Activated CD4-positive, alpha-beta memory T cell treated with anti-CD3 and anti-CD28 coated beads, Interleukin-2, amount 10 ng/mL, durations not matched to agents 7 days and 5 days (primary cell): Measurements from ENCODE around the gene SAFB2. TPM values are rescaled to one million over a fixed set of nuclear protein-coding genes. Genes with fewer than 3 reads are reported as not detected.

Experiments used
- CTCF ChIA-PET: fragments of 350-600 bp; sonication (Branson Sonifier 250); formaldehyde crosslinking; loops from one replicate; lab custom pipeline; 2021; ENCODE audit warnings: antibody characterized with exemption, inconsistent platforms; lab: Charles Lee
- POLR2A ChIA-PET: fragments of 350-600 bp; sonication (Branson Sonifier 250); formaldehyde crosslinking; loops from one replicate; lab custom pipeline; 2021; ENCODE audit warnings: antibody characterized with exemption; lab: Charles Lee
- DNase-seq: peaks from one replicate; pipeline ENCODE4 v3.0.0-alpha.2; 2020
- H3K27ac Mint-ChIP-seq: one replicate; pipeline ENCODE4 v1.8.0; 2021; ENCODE audit warnings: mild to moderate bottlenecking, mixed read lengths
- H3K27me3 Mint-ChIP-seq: one replicate; pipeline ENCODE4 v1.8.0; 2021; ENCODE audit warnings: mixed read lengths
- H3K36me3 Mint-ChIP-seq: one replicate; pipeline ENCODE4 v1.8.0; 2021; ENCODE audit warnings: low read depth, mixed read lengths
- H3K4me1 Mint-ChIP-seq: one replicate; pipeline ENCODE4 v1.8.0; 2021; ENCODE audit warnings: mixed read lengths
- H3K4me3 Mint-ChIP-seq: one replicate; pipeline ENCODE4 v1.8.0; 2021; ENCODE audit warnings: mild to moderate bottlenecking, mixed read lengths
- H3K9me3 Mint-ChIP-seq: one replicate; pipeline ENCODE4 v1.8.0; 2021; ENCODE audit warnings: mixed read lengths
- total RNA-seq, 2 experiments: library from RNA; stranded (reverse); gene quantifications; one replicate each; pipeline ENCODE4 v1.2.3, GENCODE V29; 2021

The SAFB2 gene
- total RNA-seq, 2 experiments from 2014 or later: 90.5 to 90.7 TPM

GRCh38 chr19:5585461-5586299, 36.9 kb downstream of the SAFB2 start:
- ChIA-PET CTCF (interaction anchor here (1.9 kb wide), 1 partner anchor 218 kb away, joined by 6 read pairs; no protein-coding TSS in a partner anchor), POLR2A (interaction anchor here (0.8 kb wide), 1 partner anchor 44 kb away, joined by 3 read pairs; no protein-coding TSS in a partner anchor)
- DNase-seq: peak; percentile 22
- H3K4me3 Mint-ChIP-seq: no peak overlapping the region
- H3K27me3 Mint-ChIP-seq: no peaks in the 10 kb centered on the region
- H3K36me3 Mint-ChIP-seq: peaks cover 34% of the 10 kb centered on the region
- H3K4me1 Mint-ChIP-seq: peaks cover 7% of the 10 kb centered on the region
- peak overlapping the region; percentile 31 for H3K27ac Mint-ChIP-seq
- no peaks in the 10 kb centered on the region for H3K9me3 Mint-ChIP-seq

DNA sequence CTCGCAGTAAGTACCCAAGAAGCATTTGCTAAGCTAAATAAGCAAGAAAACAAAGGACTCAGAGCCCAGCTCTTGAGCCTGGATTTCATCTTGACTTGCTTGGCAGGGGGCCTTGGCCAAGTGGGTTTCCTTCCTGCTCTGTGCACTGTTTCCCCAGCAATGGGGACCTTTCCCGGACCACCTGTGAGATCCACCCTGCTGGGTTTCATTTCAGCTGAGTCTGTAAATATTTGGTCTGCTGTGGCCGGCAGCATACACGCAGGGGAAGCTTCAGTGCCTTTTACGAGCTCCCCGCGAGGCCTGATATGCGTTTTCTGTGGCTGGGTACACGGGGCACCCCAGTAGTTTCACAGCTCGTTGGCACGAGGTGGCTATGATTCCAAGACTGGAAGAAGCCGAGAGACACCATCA, 42.4 kb downstream of the SAFB2 start:
- Mint-ChIP-seq H3K36me3 (no peaks in the 10 kb centered on the region), H3K27me3 (no peaks in the 10 kb centered on the region), H3K9me3 (no peaks in the 10 kb centered on the region), H3K27ac (no peak overlapping the region), H3K4me3 (no peak overlapping the region), H3K4me1 (peaks cover 7% of the 10 kb centered on the region)
- no peak for DNase-seq
- ChIA-PET CTCF (interaction anchor here (0.6 kb wide), 1 partner anchor 175 kb away, joined by 3 read pairs; no protein-coding TSS in a partner anchor), POLR2A (no interaction called here)

GRCh38 chr19:5579697-5580096, 42.9 kb downstream of the SAFB2 start:
- Mint-ChIP-seq H3K4me1 (peaks cover 7% of the 10 kb centered on the region), H3K9me3 (no peaks in the 10 kb centered on the region), H3K27ac (no peak overlapping the region), H3K36me3 (no peaks in the 10 kb centered on the region), H3K27me3 (no peaks in the 10 kb centered on the region), H3K4me3 (no peak overlapping the region)
- ChIA-PET CTCF (no interaction called here), POLR2A (no interaction called here)
- no peak for DNase-seq

- DNase-seq: no peak
Measured at GRCh38 chr19:5579286-5579685, 43.3 kb downstream of the SAFB2 start.

GRCh38 chr19:5578097-5578846, 44.3 kb downstream of the SAFB2 start:
- Mint-ChIP-seq H3K36me3 (no peaks in the 10 kb centered on the region), H3K4me1 (peaks cover 7% of the 10 kb centered on the region), H3K4me3 (no peak overlapping the region), H3K27me3 (no peaks in the 10 kb centered on the region), H3K27ac (peak overlapping the region; percentile 58), H3K9me3 (no peaks in the 10 kb centered on the region)
- ChIA-PET POLR2A (no interaction called here), CTCF (interaction anchor here (0.9 kb wide), 1 partner anchor 525 kb away, joined by 4 read pairs; no protein-coding TSS in a partner anchor)
- peak; percentile 66 for DNase-seq

More at GRCh38 chr19:5579286-5579685, 43.3 kb downstream of the SAFB2 start:
- Mint-ChIP-seq H3K27me3 (no peaks in the 10 kb centered on the region), H3K27ac (no peak overlapping the region), H3K4me3 (no peak overlapping the region), H3K36me3 (no peaks in the 10 kb centered on the region), H3K9me3 (no peaks in the 10 kb centered on the region), H3K4me1 (peaks cover 7% of the 10 kb centered on the region)
- CTCF ChIA-PET: no interaction called here
- POLR2A ChIA-PET: no interaction called here

DNA sequence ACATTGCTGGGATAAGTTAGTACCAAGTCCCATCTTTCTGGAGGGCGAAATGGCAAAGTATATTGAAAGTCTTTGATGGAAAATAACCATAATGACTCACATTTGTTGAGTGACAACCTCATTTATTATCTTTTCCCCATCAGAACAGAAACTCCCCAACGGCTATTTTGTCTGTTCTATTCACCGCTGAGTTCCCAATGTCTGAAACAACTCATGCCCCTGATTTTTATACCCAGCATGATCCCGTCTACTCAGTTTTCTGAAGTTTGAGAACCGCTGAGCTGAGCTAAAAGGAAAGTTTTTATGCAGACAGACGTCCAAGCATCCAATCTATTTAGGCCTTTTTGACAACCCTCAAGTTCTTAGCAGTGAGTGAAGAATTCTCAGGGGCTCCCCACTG, 47.0 kb downstream of the SAFB2 start:
- Mint-ChIP-seq H3K27me3 (no peaks in the 10 kb centered on the region), H3K4me1 (peaks cover 7% of the 10 kb centered on the region), H3K36me3 (no peaks in the 10 kb centered on the region), H3K9me3 (no peaks in the 10 kb centered on the region), H3K27ac (no peak overlapping the region), H3K4me3 (no peak overlapping the region)
- no peak for DNase-seq
- ChIA-PET POLR2A (no interaction called here), CTCF (no interaction called here)

- H3K9me3 Mint-ChIP-seq: no peaks in the 10 kb centered on the region
- POLR2A ChIA-PET: no interaction called here
- DNase-seq: no peak
Measured at GRCh38 chr19:5572556-5573286, 49.9 kb downstream of the SAFB2 start.

GRCh38 chr19:5571777-5572176, 50.8 kb downstream of the SAFB2 start:
- Mint-ChIP-seq H3K27me3 (peaks cover 4% of the 10 kb centered on the region), H3K4me3 (no peak overlapping the region), H3K4me1 (peaks cover 5% of the 10 kb centered on the region), H3K9me3 (no peaks in the 10 kb centered on the region), H3K36me3 (no peaks in the 10 kb centered on the region), H3K27ac (no peak overlapping the region)
- DNase-seq: no peak
- ChIA-PET POLR2A (no interaction called here), CTCF (no interaction called here)

More at GRCh38 chr19:5572556-5573286, 49.9 kb downstream of the SAFB2 start:
- CTCF ChIA-PET: no interaction called here
- H3K36me3 Mint-ChIP-seq: no peaks in the 10 kb centered on the region
- H3K27me3 Mint-ChIP-seq: peaks cover 4% of the 10 kb centered on the region
- H3K4me3 Mint-ChIP-seq: no peak overlapping the region
- peaks cover 5% of the 10 kb centered on the region for H3K4me1 Mint-ChIP-seq
- no peak overlapping the region for H3K27ac Mint-ChIP-seq

DNA sequence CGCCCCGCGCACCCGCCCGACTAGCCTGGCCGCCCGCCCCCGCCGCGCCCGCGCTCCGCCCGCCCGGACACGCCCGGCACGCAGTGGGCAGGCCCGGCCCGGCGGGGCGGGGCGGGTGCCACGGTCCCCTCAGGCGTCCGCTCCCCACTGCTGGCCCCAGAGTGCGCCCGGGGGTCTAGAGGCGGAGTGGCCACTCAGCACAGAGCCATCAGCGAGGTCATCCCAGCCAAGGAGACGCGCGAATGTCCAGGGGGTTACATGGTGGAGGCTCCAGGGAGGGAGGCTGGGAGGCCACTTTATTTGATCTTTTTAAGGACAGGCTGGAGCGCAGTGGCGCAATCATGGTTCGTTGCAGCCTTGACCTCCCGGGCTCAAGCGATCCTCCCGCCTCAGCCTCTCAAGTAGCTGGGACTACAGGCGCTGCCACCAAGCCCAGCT, 54.6 kb downstream of the SAFB2 start:
- no peak for DNase-seq
- H3K27ac Mint-ChIP-seq: no peak overlapping the region
- POLR2A ChIA-PET: no interaction called here
- no peaks in the 10 kb centered on the region for H3K4me1 Mint-ChIP-seq
- CTCF ChIA-PET: interaction anchor here (0.6 kb wide), 1 partner anchor 13 kb away, joined by 3 read pairs; no protein-coding TSS in a partner anchor
- H3K9me3 Mint-ChIP-seq: no peaks in the 10 kb centered on the region
- H3K27me3 Mint-ChIP-seq: peaks cover 4% of the 10 kb centered on the region
- H3K4me3 Mint-ChIP-seq: no peak overlapping the region
- H3K36me3 Mint-ChIP-seq: no peaks in the 10 kb centered on the region

DNA sequence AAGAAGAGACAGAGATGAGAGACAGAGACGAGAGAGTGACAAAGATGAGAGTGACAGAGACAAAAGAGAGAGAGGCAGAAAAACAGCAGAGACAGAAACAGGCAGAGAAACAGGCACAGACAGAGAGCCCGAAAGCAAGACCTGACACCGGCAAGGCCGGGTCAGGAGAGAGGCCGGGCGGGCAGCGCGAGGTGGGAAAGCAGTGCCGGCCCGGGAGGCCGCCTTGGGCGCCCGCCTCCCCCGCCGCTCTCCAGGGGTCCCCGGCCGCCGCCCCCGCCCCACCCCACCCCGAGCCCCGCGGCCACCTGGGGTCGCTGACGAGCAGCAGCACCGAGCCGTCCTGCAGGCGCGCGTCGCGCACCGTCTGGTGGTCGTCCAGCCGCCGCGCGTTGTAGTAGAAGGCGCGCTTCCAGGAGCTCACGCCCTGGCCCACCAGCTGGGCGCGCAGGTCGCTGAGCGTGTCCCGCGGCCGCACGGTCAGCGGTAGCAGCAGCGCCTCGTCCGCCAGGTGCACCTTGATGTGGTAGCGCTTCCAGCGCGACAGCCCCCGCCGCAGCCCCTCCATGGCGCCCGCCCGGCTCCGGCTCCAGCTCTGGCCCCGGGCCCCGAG, 55.1 kb downstream of the SAFB2 start, which contains the start of gene TINCR:
Gene TINCR, minus strand, starts transcription at position 594 of the 610 bp plus-strand sequence.
- Mint-ChIP-seq H3K4me3 (no peak within 1 kb of the TSS), H3K9me3 (no peaks in the 10 kb centered on the region), H3K27ac (no peak within 1 kb of the TSS), H3K4me1 (no peaks in the 10 kb centered on the region), H3K36me3 (no peaks in the 10 kb centered on the region), H3K27me3 (peaks cover 4% of the 10 kb centered on the region)
- POLR2A ChIA-PET: no interaction called here
- DNase-seq: no peak
- CTCF ChIA-PET: interaction anchor here (0.6 kb wide), 1 partner anchor 14 kb away, joined by 3 read pairs; no protein-coding TSS in a partner anchor

DNA sequence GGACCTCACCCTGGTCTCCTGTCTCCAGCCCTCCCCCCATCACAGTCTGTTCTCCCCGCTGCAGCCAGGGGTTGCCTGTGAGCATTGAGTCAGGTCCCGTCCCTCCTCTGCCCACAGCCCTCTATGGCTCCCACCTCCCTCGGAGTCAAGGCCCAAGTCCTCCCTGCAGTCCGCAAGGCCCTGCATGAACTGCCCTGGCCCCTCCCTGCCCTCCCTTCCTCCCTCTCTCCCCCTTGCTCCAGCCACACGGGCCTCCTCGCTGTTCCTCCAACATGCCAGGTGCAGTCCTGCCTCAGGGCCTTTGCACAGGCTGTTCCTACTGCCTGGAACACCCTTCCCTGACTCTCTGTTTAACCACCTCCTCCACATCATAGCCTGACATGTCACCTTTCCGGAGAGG, 57.6 kb downstream of the SAFB2 start:
- no peak overlapping the region for H3K4me3 Mint-ChIP-seq
- POLR2A ChIA-PET: no interaction called here
- no peak overlapping the region for H3K27ac Mint-ChIP-seq
- H3K36me3 Mint-ChIP-seq: no peaks in the 10 kb centered on the region
- H3K27me3 Mint-ChIP-seq: peaks cover 4% of the 10 kb centered on the region
- peaks cover 13% of the 10 kb centered on the region for H3K9me3 Mint-ChIP-seq
- no peak for DNase-seq
- CTCF ChIA-PET: no interaction called here
- no peaks in the 10 kb centered on the region for H3K4me1 Mint-ChIP-seq

- Mint-ChIP-seq H3K4me3 (no peak overlapping the region), H3K4me1 (no peaks in the 10 kb centered on the region), H3K27me3 (peaks cover 4% of the 10 kb centered on the region), H3K9me3 (peaks cover 13% of the 10 kb centered on the region), H3K36me3 (no peaks in the 10 kb centered on the region), H3K27ac (no peak overlapping the region)
- POLR2A ChIA-PET: no interaction called here
- no peak for DNase-seq
- CTCF ChIA-PET: no interaction called here
Measured at GRCh38 chr19:5563935-5564612, 58.5 kb downstream of the SAFB2 start.
